Ramos (cell line): ENCODE data around the gene SSX2IP.
"Not testable (repeated sequence)": the region's sequence is repeated elsewhere in the genome, so short reads cannot be mapped to it uniquely, and the experiment has no call there.

ENCODE experiments used
- in situ Hi-C: fragments of 300-500 bp; cut with MboI; formaldehyde crosslinking; loops from one replicate; pipeline ENCODE4 v1.14.3; 2022; ENCODE audit warnings: low sequenced_read_pairs; ENCODE audit not compliant: unreplicated experiment

Gene SSX2IP

GRCh38 chr1:84598418-84598817 lies 91.8 kb downstream of the SSX2IP start:
- in situ Hi-C loops, result no loop called here

GRCh38 chr1:84597011-84597410 lies 93.2 kb downstream of the SSX2IP start:
- in situ Hi-C loops, result no loop called here

DNA sequence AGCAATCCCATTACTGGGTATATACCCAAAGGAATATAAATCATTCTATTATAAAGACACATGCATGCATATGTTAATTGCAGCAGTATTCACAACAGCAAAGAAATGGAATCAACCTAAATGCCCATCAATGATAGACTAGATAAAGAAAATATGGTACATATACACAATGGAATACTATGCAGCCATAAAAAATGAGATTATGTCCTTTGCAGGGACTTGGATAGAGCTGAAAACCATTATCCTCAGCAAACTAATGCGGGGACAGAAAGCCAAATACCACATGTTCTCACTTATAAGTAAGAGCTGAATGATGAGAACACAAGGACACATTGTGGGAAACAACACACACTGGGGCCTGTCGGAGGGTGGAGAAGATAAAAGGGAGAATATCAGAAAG lies 95.3 kb downstream of the SSX2IP start:
- in situ Hi-C loops, result not testable (repeated sequence)
